ENCODE data around the gene EFNA3. TPM values are rescaled to one million over a fixed set of nuclear protein-coding genes. Genes with fewer than 3 reads are reported as not detected.

Gene EFNA3
- total and polyA plus RNA-seq, 2 experiments from 2014 or later = 10.3 to 13.6 TPM

DNA sequence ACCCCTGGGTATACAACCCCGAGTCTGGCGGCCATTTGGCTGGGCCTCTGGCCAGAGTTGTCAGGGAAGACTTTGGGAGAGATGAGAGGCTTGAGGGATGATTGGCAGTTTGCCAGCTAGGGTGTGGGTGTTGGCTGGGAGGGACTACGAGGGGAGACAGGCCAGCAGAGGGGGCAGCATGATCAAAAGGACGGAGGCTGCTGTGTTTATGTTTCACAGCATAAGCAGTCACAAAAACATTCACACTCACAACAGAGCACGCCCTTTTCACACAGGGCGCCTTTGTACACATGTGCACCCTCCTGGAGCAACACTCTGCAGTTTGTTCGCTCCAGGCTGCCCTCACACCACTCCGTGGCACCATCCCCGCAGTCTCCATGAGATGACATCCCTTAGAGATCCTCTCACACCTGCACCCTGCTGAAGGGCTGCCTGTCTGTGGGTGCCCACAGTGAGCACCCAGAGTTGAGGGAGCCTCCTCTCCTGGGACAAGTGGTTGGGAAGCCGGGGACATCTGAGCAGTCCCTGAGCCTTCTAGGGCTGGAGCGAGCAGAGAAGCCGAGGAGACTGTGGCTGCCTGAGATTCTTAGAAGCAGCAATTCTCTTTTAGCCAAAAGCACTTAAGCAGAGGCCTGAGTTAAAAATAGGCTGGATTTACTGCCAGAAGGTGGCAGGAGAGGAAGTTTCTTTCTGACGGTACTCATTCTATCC is 15.4 kb downstream of the EFNA3 start:
- Mint-ChIP-seq H3K4me1 (peaks cover 20% of the 10 kb centered on the region), H3K27ac (0 out of 2 replicates have a peak overlapping the region, but pooled peaks have one; percentile 42), H3K27me3 (ENCODE audit: insufficient read depth, low read depth, poor library complexity) (peaks cover 16% of the 10 kb centered on the region), H3K4me3 (no peak overlapping the region), H3K36me3 (ENCODE audit: low read depth) (no peaks in the 10 kb centered on the region), H3K9me3 (no peaks in the 10 kb centered on the region; the same call in 2 of the 3 replicates)
- Histone ChIP-seq H3K4me1 (ENCODE audit: insufficient read depth) (peaks cover 7% of the 10 kb centered on the region; the same call in 1 of the 2 replicates), H3F3A (replicated peaks; ENCODE audit: low read depth) (0 out of 2 replicates have a peak, but pooled peaks cover 9% of the 10 kb centered on the region), H3K4me2 (peak overlapping the region; percentile 65; the same call in 1 of the 2 replicates), H3K27me3 (ENCODE audit: insufficient read depth) (peaks cover 10% of the 10 kb centered on the region; the same call in 1 of the 2 replicates), H3K27ac (ENCODE audit: low read depth) (no peak overlapping the region), H3K36me3 (ENCODE audit: insufficient read depth) (no peaks in the 10 kb centered on the region), H3K9me2 (ENCODE audit: insufficient read depth) (no peaks in the 10 kb centered on the region), H2AFZ (peak overlapping the region; percentile 65), H3K4me3 (no peak overlapping the region), H3K79me2 (replicated peaks; ENCODE audit: insufficient read depth) (no peaks in the 10 kb centered on the region), H4K20me1 (replicated peaks; ENCODE audit: insufficient read depth) (no peaks in the 10 kb centered on the region)
- ATAC-seq (peak; percentile 72), DNase-seq (ENCODE audit: low spot score) (peak; percentile 81)
- TF ChIP-seq, protein P1, sequence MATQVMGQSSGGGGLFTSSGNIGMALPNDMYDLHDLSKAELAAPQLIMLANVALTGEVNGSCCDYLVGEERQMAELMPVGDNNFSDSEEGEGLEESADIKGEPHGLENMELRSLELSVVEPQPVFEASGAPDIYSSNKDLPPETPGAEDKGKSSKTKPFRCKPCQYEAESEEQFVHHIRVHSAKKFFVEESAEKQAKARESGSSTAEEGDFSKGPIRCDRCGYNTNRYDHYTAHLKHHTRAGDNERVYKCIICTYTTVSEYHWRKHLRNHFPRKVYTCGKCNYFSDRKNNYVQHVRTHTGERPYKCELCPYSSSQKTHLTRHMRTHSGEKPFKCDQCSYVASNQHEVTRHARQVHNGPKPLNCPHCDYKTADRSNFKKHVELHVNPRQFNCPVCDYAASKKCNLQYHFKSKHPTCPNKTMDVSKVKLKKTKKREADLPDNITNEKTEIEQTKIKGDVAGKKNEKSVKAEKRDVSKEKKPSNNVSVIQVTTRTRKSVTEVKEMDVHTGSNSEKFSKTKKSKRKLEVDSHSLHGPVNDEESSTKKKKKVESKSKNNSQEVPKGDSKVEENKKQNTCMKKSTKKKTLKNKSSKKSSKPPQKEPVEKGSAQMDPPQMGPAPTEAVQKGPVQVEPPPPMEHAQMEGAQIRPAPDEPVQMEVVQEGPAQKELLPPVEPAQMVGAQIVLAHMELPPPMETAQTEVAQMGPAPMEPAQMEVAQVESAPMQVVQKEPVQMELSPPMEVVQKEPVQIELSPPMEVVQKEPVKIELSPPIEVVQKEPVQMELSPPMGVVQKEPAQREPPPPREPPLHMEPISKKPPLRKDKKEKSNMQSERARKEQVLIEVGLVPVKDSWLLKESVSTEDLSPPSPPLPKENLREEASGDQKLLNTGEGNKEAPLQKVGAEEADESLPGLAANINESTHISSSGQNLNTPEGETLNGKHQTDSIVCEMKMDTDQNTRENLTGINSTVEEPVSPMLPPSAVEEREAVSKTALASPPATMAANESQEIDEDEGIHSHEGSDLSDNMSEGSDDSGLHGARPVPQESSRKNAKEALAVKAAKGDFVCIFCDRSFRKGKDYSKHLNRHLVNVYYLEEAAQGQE (IDR thresholded peaks at IDR 0.05; ENCODE audit: unreplicated experiment) = no peak
- TF ChIP-seq, protein P2, sequence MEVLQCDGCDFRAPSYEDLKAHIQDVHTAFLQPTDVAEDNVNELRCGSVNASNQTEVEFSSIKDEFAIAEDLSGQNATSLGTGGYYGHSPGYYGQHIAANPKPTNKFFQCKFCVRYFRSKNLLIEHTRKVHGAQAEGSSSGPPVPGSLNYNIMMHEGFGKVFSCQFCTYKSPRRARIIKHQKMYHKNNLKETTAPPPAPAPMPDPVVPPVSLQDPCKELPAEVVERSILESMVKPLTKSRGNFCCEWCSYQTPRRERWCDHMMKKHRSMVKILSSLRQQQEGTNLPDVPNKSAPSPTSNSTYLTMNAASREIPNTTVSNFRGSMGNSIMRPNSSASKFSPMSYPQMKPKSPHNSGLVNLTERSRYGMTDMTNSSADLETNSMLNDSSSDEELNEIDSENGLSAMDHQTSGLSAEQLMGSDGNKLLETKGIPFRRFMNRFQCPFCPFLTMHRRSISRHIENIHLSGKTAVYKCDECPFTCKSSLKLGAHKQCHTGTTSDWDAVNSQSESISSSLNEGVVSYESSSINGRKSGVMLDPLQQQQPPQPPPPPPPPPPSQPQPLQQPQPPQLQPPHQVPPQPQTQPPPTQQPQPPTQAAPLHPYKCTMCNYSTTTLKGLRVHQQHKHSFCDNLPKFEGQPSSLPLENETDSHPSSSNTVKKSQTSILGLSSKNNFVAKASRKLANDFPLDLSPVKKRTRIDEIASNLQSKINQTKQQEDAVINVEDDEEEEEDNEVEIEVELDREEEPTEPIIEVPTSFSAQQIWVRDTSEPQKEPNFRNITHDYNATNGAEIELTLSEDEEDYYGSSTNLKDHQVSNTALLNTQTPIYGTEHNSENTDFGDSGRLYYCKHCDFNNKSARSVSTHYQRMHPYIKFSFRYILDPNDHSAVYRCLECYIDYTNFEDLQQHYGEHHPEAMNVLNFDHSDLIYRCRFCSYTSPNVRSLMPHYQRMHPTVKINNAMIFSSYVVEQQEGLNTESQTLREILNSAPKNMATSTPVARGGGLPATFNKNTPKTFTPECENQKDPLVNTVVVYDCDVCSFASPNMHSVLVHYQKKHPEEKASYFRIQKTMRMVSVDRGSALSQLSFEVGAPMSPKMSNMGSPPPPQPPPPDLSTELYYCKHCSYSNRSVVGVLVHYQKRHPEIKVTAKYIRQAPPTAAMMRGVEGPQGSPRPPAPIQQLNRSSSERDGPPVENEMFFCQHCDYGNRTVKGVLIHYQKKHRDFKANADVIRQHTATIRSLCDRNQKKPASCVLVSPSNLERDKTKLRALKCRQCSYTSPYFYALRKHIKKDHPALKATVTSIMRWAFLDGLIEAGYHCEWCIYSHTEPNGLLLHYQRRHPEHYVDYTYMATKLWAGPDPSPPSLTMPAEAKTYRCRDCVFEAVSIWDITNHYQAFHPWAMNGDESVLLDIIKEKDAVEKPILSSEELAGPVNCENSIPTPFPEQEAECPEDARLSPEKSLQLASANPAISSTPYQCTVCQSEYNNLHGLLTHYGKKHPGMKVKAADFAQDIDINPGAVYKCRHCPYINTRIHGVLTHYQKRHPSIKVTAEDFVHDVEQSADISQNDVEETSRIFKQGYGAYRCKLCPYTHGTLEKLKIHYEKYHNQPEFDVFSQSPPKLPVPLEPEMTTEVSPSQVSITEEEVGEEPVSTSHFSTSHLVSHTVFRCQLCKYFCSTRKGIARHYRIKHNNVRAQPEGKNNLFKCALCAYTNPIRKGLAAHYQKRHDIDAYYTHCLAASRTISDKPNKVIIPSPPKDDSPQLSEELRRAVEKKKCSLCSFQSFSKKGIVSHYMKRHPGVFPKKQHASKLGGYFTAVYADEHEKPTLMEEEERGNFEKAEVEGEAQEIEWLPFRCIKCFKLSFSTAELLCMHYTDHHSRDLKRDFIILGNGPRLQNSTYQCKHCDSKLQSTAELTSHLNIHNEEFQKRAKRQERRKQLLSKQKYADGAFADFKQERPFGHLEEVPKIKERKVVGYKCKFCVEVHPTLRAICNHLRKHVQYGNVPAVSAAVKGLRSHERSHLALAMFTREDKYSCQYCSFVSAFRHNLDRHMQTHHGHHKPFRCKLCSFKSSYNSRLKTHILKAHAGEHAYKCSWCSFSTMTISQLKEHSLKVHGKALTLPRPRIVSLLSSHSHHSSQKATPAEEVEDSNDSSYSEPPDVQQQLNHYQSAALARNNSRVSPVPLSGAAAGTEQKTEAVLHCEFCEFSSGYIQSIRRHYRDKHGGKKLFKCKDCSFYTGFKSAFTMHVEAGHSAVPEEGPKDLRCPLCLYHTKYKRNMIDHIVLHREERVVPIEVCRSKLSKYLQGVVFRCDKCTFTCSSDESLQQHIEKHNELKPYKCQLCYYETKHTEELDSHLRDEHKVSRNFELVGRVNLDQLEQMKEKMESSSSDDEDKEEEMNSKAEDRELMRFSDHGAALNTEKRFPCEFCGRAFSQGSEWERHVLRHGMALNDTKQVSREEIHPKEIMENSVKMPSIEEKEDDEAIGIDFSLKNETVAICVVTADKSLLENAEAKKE (CRISPR knock-in tag; IDR thresholded peaks at IDR 0.05) = no peak
- TF ChIP-seq POLR2AphosphoS5 (IDR thresholded peaks at IDR 0.05; ENCODE audit: low read depth) = no peak
- TF ChIP-seq, protein P3, sequence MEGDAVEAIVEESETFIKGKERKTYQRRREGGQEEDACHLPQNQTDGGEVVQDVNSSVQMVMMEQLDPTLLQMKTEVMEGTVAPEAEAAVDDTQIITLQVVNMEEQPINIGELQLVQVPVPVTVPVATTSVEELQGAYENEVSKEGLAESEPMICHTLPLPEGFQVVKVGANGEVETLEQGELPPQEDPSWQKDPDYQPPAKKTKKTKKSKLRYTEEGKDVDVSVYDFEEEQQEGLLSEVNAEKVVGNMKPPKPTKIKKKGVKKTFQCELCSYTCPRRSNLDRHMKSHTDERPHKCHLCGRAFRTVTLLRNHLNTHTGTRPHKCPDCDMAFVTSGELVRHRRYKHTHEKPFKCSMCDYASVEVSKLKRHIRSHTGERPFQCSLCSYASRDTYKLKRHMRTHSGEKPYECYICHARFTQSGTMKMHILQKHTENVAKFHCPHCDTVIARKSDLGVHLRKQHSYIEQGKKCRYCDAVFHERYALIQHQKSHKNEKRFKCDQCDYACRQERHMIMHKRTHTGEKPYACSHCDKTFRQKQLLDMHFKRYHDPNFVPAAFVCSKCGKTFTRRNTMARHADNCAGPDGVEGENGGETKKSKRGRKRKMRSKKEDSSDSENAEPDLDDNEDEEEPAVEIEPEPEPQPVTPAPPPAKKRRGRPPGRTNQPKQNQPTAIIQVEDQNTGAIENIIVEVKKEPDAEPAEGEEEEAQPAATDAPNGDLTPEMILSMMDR (conservative IDR thresholded peaks at IDR 0.05; ENCODE audit: low read depth in 2 of 2) = peak; percentile 45 to 70
- no peak for TF ChIP-seq NANOG (IDR thresholded peaks at IDR 0.05; ENCODE audit: borderline replicate concordance)
